AG10803 (cell line): Measurements from ENCODE around the gene RANBP3.
"Not testable (repeated sequence)": the region's sequence is repeated elsewhere in the genome, so short reads cannot be mapped to it uniquely, and the experiment has no call there.

Experiments used
- DNase-seq: peaks from one replicate; pipeline ENCODE4 v3.0.0; 2010; ENCODE audit warnings: low read depth
- H3K4me3 ChIP-seq: 2 replicates; pipeline ENCODE4 v1.5.1; 2011; ENCODE audit warnings: mild to moderate bottlenecking, low read length, control low read depth
- TF ChIP-seq, protein P1 (sequence below): conservative IDR thresholded peaks from 2 replicates; pipeline ENCODE4 v1.5.1; 2011; ENCODE audit warnings: mild to moderate bottlenecking, low read length, control low read depth, inconsistent platforms

The RANBP3 gene

DNA sequence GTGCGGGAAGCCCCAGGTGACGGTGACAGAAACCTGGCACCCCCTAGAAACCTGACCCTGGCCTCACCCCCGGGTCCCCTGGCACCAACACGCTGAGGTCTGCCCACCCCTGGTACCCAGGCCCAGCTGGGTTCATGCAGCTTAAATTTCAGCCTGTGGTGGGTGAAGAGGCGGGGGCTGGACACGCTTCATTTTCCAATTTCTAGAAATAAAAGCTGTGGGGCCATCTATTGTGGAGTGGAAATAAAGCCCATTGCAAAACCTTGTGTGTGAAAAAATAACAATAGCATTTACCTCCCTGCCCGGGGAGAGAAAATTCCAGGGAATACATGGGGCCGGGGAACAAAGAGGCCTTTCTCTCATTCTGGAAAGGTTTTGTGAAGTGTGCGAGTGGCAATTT, 100.1 kb downstream of the RANBP3 start:
- H3K4me3 ChIP-seq, result no peak overlapping the region
- no peak for DNase-seq
- TF ChIP-seq, protein P1, sequence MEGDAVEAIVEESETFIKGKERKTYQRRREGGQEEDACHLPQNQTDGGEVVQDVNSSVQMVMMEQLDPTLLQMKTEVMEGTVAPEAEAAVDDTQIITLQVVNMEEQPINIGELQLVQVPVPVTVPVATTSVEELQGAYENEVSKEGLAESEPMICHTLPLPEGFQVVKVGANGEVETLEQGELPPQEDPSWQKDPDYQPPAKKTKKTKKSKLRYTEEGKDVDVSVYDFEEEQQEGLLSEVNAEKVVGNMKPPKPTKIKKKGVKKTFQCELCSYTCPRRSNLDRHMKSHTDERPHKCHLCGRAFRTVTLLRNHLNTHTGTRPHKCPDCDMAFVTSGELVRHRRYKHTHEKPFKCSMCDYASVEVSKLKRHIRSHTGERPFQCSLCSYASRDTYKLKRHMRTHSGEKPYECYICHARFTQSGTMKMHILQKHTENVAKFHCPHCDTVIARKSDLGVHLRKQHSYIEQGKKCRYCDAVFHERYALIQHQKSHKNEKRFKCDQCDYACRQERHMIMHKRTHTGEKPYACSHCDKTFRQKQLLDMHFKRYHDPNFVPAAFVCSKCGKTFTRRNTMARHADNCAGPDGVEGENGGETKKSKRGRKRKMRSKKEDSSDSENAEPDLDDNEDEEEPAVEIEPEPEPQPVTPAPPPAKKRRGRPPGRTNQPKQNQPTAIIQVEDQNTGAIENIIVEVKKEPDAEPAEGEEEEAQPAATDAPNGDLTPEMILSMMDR, result no peak

DNA sequence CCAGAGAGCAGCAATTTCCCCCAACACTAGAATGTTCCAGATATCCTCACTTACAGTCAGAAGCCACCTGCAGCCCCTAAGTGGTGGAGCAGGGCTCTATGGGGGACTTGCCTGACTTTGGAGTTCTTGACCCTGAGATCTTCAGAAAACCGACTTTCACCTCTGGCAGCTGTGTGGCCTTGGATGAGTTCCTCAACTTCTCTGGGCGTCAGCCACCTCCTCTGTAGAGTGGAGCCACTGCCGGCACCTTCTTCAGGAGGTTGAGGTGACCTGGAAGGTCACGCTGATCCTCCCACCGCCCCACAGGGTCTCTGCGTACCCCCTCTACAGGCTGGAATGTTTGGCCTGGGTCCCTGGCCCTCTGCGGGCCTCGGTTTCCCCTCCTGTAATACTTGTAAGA, 100.5 kb downstream of the RANBP3 start:
- H3K4me3 ChIP-seq, result no peak overlapping the region
- TF ChIP-seq, protein P1, result no peak
- DNase-seq, result no peak

DNA sequence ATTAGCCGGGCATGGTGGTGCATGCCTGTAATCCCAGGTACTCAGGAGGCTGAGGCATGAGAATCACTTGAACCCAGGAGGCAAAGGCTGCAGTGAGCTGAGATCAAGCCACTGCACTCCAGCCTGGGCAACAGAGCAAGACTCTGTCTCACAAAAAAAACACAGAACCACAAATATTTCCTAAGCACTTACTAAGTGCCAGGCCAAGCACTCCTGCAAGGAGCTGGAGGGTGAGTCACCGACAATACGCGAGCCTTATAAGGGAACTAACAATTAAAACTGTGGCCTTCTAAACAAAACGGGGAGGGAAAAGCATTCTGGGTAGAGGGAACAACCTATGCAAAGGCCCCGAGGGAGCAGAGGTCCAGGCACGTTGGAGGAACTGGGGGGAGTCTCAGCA, 103.4 kb downstream of the RANBP3 start:
- H3K4me3 ChIP-seq, result not testable (repeated sequence)
- DNase-seq, result peak; percentile 67

DNA sequence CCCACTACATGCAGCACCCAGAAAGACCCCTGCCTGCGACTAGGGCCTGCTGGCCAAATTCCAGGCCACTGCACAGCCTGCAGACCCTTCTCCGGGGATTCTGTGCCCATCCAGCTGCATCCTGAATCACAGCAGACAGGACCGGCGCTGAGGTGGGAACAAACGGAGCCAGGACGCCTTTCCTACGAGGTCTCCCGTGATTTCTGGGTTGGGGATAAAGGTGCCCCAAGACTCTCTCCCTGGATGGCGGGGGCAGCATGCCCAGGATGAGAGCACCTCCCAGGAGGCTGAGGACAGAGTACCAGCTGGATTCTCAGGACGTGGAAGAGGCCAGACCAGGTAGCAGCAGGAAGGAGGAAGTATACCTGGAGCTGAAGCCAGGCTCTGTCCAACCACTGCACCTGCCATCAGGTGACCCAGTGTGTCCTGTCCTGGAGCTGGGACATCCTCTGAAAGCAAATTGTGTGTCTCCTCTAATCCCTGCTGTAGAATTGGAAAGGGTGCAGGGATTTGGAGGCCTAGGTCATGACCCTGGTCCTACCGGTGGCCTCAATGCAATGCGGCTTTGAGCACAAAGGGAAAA, 104.2 kb downstream of the RANBP3 start:
- no peak for DNase-seq
- TF ChIP-seq, protein P1, result no peak
- no peak overlapping the region for H3K4me3 ChIP-seq

DNA sequence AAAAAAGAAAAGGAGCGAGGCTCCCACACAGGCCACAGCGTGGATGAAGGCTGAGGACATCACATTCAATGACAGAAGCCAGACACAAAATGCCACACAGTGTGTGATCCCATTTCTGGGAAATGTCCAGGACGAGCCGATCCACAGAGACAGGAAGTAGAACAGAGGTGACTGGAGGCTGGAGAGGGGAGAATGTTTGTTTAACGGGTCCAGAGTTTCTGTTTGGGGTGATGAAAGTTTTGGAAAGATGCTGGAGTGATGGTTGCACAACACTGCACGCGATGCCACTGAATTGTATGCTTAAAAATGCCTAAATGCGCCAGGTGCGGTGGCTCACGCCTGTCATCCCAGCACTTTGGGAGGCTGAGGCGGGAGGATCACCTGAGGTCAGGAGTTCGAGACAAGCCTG, 107.0 kb downstream of the RANBP3 start:
- DNase-seq, result peak; percentile 25
- H3K4me3 ChIP-seq, result no peak overlapping the region
- TF ChIP-seq, protein P1, result no peak

DNA sequence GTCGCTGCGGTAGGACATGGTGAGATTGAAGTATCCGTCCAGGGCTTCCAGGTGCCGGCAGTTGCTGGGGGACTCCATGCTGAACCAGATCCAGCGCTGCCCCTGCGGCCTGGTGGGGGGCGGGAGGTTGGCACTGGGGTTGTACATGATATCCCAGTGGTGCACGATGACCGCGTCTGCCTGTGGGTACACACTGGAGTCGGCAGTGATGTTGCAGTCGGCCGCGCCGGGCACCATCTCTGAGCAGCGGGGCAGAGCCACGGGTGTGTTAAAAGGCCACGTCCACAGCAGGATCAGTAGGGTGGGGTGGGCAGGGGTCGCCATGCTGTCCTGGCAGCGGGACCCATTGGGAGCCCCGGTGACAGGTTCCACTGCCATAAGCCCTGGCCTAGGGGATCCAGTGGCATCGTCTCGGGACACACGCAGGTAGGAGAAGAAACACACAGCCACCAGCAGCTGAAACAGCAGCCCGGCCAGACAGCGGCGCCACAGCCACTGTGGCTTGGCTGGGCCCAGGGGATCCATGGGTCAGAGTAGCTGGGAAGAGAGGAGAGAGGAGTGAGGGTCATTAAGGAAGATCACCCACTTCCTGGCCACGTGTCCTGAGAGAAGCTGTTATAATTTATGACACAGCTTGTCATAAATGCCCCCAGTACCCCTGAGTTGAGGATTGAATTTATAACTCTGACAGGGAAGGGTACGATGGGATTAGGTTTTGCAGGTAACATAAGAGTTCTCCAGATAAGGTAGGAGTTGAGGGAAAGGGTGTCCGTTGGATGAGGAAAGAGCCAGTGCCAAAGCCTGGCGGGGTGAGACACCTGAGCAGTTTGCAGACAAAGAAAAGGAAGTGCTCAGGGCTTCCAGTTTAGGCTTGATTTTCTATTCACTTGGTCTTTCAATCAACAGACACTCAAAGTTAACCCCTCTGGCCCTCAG, 110.5 kb downstream of the RANBP3 start:
- no peak overlapping the region for H3K4me3 ChIP-seq
- DNase-seq, result no peak
- TF ChIP-seq, protein P1, result no peak
